ENCODE measurements around the gene RIPK1.
"Not testable (repeated sequence)": the region's sequence is repeated elsewhere in the genome, so short reads cannot be mapped to it uniquely, and the experiment has no call there.

The RIPK1 gene

DNA sequence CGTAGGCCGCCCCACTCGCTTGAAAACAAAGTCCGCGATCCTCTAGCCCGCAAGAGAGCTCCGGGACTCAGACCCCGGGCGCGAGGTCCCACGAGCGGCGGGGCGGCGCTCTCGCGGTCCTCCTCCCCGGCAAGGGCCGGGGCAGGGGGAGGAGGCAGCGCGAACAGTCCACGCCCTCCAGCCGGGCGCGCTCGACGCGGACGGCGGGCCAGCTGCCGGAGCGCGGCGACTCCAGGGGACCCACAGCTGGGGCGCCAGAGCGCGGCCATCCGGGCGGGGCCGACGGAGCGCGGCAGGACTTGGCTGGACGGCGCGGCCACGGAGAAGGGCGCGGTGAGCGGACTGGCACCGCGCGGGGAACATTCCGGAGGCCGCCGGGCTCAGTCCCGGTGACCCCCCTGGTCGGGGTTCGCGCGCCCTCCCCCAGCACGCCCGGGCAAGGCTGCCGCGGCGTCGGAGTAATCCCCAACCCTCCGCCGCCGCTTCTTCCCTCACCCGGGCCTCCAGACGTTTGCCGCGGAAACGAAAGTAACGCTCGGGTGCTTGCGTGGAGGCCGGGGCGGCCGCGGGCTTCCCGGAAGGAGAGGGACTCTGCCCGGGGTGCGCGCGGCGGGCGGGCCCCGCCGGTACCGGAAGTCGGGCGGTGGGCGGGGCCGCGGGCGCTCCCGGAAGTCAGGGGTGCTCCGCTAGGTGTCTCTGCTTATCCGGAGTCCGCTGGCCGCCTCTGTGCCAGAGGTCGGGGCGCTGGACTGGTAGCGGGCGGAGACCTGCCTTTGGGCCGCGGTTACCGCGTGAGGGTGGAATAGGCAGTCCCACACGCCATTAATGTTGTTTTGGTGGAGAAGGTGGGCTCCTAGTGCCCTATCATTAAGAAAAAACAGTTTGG is at the start of gene RIPK1:
Gene RIPK1, plus strand, starts transcription at position 166 of the 886 bp plus-strand sequence. CDS start 8,330 bp downstream, outside the sequence.
- peak; percentile 77 to 96 for DNase-seq (ENCODE audit: low read depth in 2 of 2)

DNA sequence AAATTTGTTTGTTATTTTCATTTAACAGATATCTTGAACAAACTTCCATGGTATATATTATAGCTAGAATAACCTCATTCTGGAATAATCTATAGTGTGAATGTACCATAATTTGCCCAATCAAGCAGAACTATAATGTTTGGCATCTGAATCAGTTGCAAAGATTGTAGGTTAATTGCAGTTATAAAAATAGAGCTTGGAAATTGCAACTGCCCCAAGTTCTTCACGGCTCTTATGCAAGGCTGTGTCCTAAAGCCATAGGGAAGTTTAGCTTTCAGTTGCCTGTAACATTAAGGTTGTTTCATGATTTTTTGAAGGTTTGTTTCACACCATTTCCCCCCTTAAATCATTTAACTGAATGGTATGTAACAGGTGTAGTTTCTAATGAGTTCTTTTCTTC is 49.2 kb upstream of the RIPK1 start:
- no peak for DNase-seq (ENCODE audit: low read depth in 2 of 2)

DNA sequence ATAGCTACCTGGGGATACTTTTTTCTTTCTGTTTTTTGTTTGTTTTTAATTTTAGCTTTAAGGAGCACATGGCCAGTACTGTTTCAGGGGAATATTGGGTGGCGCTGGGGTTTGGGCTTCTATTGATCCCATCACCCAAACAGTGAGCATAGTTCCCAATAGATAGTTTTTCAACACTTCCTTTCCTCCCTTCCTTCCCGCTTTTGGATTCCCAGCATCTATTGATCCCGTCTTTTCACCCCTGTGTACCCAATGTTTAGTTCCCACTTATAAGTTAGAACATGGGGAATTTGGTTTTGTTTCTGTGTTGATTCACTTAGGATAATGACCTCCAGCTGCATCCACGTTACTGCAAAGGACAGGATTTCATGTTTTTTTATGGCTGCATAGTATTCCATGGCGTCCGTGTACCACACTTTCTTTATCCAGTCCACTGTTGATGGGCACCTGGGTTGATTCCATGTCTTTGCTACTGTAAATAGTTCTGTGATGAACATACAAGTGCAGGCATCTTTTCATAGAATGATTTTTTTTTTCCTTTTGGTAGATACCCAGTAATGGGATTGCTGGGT is 48.5 kb upstream of the RIPK1 start:
- no peak for DNase-seq (ENCODE audit: low read depth in 2 of 2)

DNA sequence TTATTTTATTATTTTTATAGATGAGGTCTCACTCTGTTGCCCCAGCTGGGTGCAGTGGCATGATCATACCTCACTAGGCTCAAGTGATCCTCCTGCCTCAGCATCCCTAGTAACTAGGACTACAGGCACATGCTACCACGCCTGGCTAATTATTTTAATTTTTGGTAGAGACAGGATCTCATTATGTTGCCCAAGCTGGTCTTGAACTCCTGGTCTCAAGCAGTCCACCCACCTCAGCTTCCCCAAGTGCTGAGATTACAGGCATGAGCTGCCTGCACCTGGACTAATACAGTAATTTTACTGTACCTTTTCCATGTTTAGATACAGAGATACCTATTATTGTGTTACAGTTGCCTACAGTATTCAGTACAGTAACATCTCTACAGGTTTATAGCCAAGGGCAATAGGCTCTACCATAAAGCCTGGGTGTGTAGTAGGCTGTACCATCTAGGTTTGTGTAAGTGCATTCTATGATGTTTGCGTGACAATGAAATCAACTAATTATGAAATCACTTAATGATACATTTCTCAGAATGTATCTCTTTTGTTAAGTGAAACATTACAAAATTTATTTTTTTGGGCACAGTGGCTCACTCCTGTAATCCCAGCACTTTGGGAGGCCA is 47.2 kb upstream of the RIPK1 start:
- not testable (repeated sequence) for DNase-seq (ENCODE audit: low read depth in 2 of 2)

DNA sequence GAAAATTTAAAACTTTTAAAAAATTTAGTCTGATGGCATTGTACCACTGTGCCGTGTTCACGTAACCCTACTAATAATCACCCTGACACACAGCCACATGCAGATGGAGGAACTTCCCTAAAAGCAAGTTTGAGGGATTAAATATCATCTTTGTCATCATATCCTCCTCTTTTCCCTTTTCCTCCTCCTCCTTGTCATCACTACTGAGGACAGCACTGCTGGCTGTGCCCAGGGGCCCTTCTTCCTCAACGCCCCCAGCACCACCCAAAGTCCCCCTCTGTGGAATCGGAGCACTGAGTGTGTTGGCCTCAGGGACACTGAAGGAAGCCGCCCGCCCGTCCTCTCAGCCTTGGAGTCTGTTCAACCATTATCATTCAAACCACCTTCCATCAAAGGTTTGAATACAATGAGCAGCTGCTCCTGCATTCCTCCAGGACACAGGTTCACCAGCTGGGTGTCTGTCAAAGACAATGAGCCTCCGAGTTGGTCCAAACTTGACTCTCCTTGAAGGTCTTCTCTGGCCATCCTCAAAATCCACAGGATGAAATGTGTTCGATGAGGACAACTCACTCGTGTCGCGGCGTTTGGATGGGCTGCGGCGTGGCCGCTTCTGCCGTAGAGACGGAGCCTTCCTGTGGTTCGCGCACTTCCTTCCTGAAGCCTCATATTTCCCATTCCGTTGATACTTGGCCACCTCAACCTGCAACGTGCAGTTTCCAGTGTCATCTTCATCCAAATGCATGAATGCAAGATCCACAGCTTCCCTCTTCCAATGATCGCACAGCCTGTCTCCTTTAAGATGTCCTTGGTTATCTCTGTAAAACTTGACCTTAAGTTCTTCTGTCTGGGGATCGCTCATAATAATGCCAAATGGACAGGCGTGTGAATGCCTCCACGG is 45.3 kb upstream of the RIPK1 start:
- no peak for DNase-seq (ENCODE audit: low read depth in 2 of 2)

DNA sequence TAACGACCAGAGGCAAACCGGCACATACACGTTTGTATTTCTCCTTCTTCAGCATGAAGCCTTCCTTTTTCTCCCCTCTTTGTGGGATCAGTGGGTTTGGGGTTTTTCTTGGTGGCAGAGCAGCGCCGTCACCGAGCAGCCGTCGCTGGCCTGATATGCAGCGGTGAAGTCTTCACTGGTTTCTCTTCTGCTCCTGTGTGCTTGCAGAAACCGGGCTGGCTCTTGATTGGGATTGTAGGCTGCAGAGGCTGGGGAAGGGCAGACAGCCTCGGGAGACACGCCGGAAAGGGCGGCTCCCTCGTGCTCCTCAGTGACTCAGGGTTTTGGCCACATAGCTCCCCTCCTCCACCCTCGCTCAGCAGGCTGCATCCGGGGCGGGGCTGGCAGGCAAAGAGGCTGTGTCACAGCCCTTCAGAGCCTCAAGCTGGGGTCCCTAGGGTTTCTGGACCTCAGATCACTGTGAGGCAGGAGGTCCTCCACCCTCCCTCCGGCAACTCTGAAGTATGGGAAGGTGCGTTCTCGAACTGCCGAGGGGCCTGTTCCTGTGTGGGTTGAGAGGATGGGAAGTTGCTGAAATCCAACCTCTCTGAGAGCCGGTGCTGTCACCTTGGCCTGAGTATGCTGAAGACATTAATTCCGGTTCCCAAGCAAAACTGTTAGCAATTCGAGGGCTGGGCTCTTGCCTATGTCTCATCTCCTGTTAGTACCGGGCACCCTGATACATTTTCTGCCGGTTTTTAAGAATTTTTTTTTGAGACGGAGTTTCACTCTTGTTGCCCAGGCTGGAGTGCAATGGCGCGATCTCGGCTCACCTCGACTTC is 44.4 kb upstream of the RIPK1 start:
- peak; percentile 73 to 74 for DNase-seq (ENCODE audit: low read depth in 2 of 2)

DNA sequence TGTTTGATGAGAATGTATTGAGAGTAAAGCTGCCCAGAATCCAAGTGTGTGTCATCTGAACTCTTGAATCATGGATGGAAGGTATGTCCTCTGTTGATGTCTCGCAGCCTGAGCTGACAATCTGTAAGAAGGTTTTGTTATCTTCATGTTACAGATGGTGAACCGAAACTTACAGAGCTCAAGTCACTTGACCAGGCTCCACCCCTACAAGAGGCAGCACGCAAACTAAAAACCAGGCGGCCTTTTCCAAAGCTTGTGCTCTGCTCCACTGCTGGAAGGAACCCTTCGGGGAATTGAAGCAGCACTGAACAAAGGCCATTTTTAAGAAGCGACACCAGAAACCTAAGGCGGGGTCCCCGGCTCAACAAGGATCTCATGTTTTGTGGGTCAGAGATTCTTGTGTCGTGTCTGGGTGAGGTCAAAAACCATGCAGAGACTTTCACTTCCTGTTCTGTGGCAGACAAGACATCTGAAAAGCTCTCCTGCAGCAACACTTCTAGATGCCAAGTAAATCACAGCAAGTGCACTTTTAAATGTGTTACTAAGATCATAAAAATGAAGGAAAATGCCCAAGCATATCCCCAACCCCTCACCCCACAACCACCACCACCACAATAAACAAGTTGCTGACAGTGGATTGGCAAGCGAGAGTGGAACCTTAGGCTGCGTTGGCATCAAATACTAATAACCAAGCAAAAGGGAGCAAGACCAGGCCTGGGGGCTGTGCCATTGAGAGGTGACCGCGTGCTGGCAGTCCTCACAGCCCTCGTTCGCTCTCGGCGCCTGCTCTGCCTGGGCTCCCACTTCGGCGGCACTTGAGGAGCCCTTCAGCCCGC is 41.3 kb upstream of the RIPK1 start:
- DNase-seq (ENCODE audit: low read depth in 2 of 2) = no peak

DNA sequence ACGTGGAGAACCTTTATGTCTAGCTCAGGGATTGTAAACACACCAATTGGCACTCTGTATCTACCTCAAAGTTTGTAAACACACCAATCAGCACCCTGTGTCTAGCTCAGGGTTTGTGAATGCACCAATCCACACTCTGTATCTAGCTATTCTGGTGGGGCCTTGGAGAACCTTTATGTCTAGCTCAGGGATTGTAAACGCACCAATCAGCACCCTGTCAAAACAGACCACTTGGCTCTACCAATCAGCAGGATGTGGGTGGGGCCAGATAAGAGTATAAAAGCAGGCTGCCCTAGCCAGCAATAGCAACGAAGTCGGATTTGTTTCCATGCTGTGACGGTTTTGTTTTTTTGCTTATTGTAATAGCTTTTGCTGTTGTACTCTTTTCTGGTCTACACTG is 40.1 kb upstream of the RIPK1 start:
- DNase-seq (ENCODE audit: low read depth in 2 of 2) = not testable (repeated sequence)

DNA sequence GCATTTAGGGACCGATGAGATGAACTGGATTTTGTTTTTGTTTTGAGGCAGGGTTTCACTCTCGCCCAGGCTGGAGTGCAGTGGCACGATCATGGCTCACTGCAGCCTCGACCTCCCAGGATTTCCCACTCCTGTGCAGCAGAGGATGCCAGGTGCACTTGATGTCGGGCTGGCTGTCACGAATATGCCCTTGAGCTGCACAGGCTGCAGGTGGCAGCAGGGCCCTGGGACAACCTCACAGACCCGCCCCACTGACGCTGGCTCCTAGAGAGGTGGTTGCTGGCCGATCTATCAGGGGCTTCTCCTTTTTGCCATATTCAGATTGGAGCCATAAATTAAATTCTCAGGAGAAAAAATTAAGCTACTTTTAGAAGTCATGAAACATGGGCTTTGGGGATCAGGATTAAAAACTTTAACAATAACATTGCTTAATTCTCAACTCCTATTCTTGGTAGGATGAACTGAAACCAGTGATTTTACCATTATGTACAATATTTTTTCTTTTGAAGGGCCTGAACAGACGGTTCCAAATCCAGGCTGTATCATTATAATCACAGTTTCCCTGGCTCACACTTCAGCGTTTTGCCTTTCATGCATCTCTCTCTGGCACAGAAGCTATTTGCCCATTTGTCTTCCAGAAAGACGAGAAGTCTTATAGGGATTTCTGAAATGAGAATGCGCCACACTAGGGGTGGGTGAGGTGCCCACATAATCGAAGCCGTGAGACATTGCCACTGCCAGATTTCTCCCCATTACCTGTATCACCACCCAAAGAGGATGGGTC is 36.2 kb upstream of the RIPK1 start:
- DNase-seq (ENCODE audit: low read depth in 2 of 2) = no peak

DNA sequence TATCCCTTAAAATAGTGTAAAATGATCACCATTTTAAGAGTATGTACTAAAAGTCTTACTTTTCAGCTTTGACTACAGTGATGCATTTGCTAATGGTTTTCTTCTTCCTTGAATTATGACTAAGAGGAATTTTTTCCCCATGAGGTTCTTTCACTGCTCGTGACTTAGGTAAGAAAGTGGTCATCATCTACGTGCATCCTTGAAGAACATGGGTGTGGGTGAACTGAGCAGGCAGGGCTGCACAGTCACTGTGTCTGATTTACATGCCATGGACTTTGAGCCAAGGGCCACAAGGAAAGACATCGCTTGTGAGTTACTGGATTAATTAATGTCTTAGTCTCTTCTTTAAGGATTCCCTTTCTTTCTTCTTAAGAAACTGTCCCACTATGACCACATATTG is 35.3 kb upstream of the RIPK1 start:
- no peak for DNase-seq (ENCODE audit: low read depth in 2 of 2)

DNA sequence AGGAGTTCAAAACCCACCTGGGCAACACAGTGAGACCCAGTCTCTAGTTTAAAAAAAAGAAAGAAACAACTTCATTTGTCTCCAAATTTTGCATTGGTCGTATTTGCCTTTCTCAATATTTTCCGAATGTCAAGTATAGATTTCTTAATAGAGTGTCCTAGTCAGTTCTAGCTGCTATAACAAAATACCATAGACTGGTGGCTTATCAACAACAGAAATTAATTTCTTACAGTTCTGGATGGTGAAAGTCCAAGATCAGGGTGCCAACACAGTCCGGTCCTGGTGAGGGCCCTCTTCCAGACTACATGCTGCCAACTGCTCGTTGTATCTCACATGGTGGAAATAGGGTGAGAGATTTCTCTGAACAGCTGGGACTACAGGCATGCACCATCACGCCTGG is 34.6 kb upstream of the RIPK1 start:
- DNase-seq (ENCODE audit: low read depth in 2 of 2) = no peak

DNA sequence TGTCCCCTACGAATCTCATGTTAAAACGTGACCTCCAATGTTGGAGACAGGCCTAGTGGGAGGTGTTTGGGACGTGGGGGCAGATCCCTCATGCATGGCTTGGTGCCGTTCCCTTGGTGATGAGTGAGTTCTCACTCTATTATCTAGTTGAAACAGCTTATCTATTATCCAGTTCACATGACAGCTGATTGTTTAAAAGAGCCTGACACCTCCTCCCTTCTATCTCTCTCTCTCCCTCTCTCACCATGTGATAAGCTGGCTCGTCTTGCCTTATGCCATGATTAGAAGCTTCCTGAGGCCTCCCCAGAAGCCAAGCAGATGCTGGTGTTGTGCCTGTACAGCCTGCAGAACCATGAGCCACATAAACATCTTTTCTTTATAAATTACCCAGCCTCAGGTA is 32.9 kb upstream of the RIPK1 start:
- no peak for DNase-seq (ENCODE audit: low read depth in 2 of 2)

DNA sequence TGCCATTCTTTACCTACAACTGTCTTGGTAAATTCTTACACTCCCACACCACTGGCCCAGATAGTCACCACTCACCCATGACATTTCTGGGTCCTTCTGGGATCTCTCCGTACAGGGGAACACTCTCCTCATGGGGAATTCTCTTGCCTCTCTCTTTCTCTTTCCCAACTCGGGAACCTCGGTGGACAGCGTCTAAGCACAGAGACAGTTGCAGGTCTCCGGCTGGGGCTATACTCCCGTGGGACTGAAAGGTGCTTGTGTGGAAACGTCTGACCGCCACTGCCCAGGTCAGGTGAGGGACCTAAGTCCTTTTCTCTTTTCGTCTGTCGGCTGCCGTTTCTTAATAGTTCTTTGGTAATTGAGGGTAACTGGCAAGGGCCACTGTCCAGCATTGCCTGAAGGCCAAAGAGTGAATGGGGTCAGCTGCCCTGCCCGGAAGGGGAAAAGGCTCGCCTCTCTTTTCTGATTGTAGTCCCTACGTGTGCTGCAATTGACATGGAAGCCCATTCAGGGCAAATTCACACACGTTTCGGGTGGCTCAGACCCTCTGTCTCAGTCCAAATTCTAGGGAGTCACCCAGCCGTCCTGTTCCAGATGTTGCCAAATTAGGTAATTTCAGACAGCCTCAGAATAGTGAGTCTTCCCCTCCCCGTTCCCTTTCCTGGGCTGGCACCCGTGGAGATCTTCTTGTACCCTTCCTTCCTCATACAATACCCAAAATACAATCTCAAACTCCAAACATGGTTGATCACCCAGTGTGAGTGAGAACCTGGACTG is 31.2 kb upstream of the RIPK1 start:
- DNase-seq (ENCODE audit: low read depth in 2 of 2) = no peak

DNA sequence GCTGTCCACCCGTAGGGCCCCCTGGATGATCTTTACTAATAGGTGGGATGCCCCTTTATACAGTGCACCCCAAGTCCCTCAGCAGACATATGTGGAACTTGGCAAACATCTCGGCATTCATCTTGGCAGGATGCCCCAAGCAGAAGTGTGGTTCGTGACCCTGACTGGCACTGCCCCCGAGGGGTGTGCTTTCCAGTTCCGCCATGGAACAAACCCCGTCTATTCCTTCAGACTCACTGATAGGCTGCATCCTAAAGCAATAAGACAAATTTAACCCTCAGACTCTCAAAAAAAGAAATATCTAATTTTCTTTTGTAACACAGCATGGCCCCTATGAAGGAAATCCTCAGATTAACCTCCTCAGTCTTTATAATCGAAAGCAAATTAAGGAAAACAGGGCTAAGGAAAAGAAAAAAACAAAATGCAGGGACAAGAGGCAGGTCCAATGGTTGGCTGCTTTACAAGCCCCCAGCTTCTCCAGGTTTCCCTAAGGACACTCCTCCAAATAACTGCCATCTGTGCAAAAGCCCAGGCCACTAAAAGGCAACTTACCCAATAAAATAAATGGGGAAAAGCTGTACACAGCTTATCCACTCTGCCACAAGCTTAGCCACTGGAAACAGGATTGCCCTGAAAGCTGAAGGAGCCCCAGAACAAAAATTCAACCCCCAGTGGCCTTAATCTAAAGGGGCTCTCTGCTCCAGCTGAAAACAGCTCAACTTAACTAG is 30.5 kb upstream of the RIPK1 start:
- no peak for DNase-seq (ENCODE audit: low read depth in 2 of 2)

DNA sequence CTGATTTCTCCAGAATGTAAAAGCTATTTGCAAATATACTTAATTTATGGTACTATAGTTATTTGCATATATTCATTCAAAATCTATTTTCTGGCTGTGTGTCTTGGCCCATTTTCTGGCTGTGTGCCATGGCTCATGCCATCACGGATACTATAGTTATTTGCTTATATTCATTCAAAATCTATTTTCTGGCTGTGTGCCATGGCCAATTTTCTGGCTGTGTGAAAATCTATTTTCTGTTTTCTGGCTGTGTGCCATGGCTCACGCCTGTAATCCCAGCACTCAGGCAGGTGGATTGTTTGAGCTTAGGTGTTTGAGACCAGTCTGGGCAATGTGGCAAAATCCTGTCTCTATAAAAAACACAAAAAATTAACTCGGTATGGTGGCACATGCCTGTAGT is 28.9 kb upstream of the RIPK1 start:
- no peak for DNase-seq (ENCODE audit: low read depth in 2 of 2)

DNA sequence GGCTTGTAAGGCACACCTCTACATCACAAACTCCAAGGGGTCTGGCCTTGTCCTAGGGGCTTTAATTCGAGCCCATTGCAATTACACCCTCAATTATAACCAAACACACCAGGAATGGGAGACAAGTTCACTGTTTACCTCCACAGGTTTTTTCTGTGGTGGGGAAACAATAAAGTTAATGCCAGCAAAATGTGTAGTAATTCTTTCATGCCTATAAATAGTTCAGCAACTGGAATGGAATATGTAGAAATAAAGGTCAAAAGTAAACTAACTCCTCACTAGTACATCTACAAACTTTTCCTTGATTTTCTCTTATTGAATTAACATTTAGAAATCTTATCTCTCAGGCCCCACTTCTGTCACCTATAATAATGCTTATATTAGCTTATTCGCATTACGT is 27.1 kb upstream of the RIPK1 start:
- DNase-seq (ENCODE audit: low read depth in 2 of 2) = no peak

DNA sequence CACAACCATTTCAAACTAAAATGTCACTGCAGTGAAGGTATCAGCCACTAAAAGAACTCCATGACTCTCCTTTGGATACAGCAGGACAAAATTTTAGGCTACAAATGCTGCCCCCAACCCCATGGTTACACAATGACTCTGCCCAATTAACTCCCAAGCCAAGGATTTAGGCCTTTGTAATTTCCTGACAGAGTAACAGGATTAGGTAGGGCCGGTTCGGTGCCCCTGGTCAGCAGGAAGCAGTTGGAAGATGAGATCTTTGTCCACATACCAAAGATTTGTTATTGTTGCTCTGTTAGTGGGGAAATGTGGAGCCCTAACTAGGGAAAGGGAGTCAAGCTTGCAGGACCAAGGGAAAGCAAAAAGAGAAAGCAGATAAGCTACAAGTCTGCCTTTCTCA is 26.7 kb upstream of the RIPK1 start:
- no peak for DNase-seq (ENCODE audit: low read depth in 2 of 2)

DNA sequence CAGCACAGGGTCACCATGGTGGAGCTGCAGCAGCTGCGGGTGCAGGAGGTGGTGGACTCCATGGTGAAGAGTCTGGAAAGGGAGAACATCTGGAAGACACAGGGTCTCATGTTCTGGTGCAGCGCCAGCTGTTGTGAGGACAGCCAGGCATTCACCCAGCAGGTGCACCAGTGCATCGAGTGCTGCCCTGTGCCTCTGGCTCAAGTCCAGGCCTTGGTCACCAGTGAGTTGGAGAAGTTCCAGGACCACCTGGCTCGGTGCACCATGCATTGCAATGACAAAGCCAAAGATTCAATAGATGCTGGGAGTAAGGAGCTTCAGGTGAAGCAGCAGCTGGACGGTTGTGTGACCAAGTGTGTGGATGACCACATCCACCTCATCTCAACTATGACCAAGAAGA is 22.9 kb upstream of the RIPK1 start:
- DNase-seq (ENCODE audit: low read depth in 2 of 2) = no peak

Measured in stimulated activated CD4-positive, alpha-beta T cell treated with anti-CD3 and anti-CD28 coated beads, Interleukin-1b, Interleukin-23, amount 100 ng/mL, for 1 hour (primary cell).